ENCODE measurements around the gene HOXA9. TPM values are rescaled to one million over a fixed set of nuclear protein-coding genes. Genes with fewer than 3 reads are reported as not detected.

Gene HOXA9
- total and polyA plus RNA-seq, 2 of the 8 experiments (the other 6 are each of a cell fraction or from before 2014, with no cell fraction given): not detected

DNA sequence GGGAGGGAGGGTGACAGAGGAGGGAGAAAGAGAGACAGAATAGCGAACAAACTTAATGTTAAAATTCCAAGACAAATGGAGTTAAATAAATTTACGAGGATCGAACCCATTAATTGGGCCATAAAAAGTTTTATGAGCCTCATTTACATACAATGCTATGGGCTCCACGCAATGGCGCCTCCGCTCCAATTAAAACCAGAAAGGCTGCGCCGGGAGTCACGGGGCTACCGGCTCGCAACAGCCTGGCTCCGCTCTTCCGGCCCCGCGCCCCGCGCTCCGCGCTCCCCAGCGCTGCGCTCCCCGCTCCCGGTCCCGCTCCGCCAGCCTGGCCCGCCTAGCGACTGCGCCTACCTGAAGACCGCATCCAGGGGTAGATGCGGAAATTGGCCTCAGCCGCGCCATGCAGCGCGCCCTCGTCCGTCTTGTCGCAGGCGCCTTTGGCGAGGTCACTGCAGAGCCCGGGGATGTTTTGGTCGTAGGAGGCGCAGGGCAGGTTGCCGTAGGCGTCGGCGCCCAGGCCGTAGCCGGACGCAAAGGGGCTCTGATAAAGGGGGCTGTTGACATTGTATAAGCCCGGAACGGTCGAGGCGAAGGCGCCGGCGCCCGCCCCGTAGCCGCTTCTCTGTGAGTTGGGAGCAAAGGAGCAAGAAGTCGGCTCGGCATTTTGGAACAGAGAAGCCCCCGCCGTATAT is 9.4 kb downstream of the HOXA9 start (continued):
- TF ChIP-seq BACH1 (IDR thresholded peaks at IDR 0.05; ENCODE audit: low read length) (no peak), CTBP2 (IDR thresholded peaks at IDR 0.05; ENCODE audit: borderline replicate concordance, insufficient read depth, insufficient read length, low read length) (no peak), SP1 (IDR thresholded peaks at IDR 0.05; ENCODE audit: low read depth, low read length) (no peak), EP300 (IDR thresholded peaks at IDR 0.05; ENCODE audit: borderline replicate concordance in 1 of 2, low read depth in 2 of 2, low read length in 2 of 2) (no peak), RNF2 (IDR thresholded peaks at IDR 0.05; ENCODE audit: borderline replicate concordance, low read depth, low read length, missing control alignments, poor library complexity, severe bottlenecking) (peak; percentile 95), KDM1A (IDR thresholded peaks at IDR 0.05; ENCODE audit: borderline replicate concordance, low read length) (no peak), POLR2A (IDR thresholded peaks at IDR 0.05; ENCODE audit: control extremely low read depth in 1 of 2, low read depth in 2 of 2, low read length in 2 of 2) (no peak), TAF1 (IDR thresholded peaks at IDR 0.05; ENCODE audit: low read depth, low read length) (no peak), RFX5 (IDR thresholded peaks at IDR 0.05; ENCODE audit: borderline replicate concordance, low read depth, low read length) (no peak), NRF1 (IDR thresholded peaks at IDR 0.05; ENCODE audit: low read depth, low read length) (no peak), CBX8 (IDR thresholded peaks at IDR 0.05; ENCODE audit: borderline replicate concordance, low read depth, low read length) (no peak; the same call in 1 of the 2 replicates), ASH2L (IDR thresholded peaks at IDR 0.05; ENCODE audit: low read length) (no peak), RAD21 (IDR thresholded peaks at IDR 0.05 in 1 of 2, conservative IDR thresholded peaks at IDR 0.05 in 1 of 2; ENCODE audit: low read depth in 2 of 2, low read length in 2 of 2) (no peak), SRF (IDR thresholded peaks at IDR 0.05; ENCODE audit: low read depth, low read length) (no peak)
- TF ChIP-seq, protein P1, sequence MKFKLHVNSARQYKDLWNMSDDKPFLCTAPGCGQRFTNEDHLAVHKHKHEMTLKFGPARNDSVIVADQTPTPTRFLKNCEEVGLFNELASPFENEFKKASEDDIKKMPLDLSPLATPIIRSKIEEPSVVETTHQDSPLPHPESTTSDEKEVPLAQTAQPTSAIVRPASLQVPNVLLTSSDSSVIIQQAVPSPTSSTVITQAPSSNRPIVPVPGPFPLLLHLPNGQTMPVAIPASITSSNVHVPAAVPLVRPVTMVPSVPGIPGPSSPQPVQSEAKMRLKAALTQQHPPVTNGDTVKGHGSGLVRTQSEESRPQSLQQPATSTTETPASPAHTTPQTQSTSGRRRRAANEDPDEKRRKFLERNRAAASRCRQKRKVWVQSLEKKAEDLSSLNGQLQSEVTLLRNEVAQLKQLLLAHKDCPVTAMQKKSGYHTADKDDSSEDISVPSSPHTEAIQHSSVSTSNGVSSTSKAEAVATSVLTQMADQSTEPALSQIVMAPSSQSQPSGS (IDR thresholded peaks at IDR 0.05; ENCODE audit: low read length): no peak
- TF ChIP-seq, protein P2, sequence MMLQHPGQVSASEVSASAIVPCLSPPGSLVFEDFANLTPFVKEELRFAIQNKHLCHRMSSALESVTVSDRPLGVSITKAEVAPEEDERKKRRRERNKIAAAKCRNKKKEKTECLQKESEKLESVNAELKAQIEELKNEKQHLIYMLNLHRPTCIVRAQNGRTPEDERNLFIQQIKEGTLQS (IDR thresholded peaks at IDR 0.05; ENCODE audit: insufficient read depth, low read depth, low read length): no peak

All from H1 (cell line).